SK-N-SH (cell line): ENCODE data around the gene ISY1. TPM values are rescaled to one million over a fixed set of nuclear protein-coding genes. Genes with fewer than 3 reads are reported as not detected.
"Not testable (repeated sequence)": the region's sequence is repeated elsewhere in the genome, so short reads cannot be mapped to it uniquely, and the experiment has no call there.

ENCODE experiments used
- CTCF ChIA-PET: fragments of 300-600, 350-600 bp; formaldehyde crosslinking; extraction: SDS; loops from one replicate; lab custom pipeline; 2021; lab: Yijun Ruan, JAX
- POLR2A ChIA-PET: fragments of 350-600 bp; sonication (Branson Sonifier 250); formaldehyde crosslinking; extraction: SDS; loops from one replicate; lab custom pipeline; 2020; ENCODE audit warnings: antibody characterized with exemption, inconsistent platforms; lab: Yijun Ruan, JAX
- DNase-seq: peaks from one replicate; pipeline ENCODE4 v3.0.0; 2012
- H2AFZ ChIP-seq: fragments of 200-600 bp; sonication (generic); 2 replicates; pipeline ENCODE4 v1.8.1; 2016; ENCODE audit warnings: antibody characterized with exemption, mild to moderate bottlenecking, low read depth
- H3F3A ChIP-seq: fragments of 200-600 bp; sonication (generic); replicated peaks from 2 replicates; pipeline ENCODE3; 2016; ENCODE audit warnings: antibody characterized with exemption, mild to moderate bottlenecking; ENCODE audit not compliant: insufficient read depth
- H3K27ac ChIP-seq, 2 experiments: fragments of 200-500 bp in 1 of 2; fragments of 200-600 bp in 1 of 2; sonication (Bioruptor generic) in 1 of 2; sonication (generic), shearing (Covaris generic) in 1 of 2; 2 replicates each; pipeline versions ENCODE4 v1.5.1 to v1.6.1; 2014 to 2016; ENCODE audit warnings: low read depth in 2 of 2, inconsistent platforms in 1 of 2, low read length in 1 of 2, mild to moderate bottlenecking in 1 of 2, mixed read lengths in 1 of 2
- H3K27me3 ChIP-seq: fragments of 200-600 bp; sonication (generic), shearing (Covaris generic); 2 replicates; pipeline ENCODE4 v1.6.1; 2016; ENCODE audit warnings: mixed run types; ENCODE audit not compliant: insufficient read depth
- H3K36me3 ChIP-seq, 2 experiments: fragments of 200-500 bp in 1 of 2; fragments of 200-600 bp in 1 of 2; sonication (Bioruptor generic) in 1 of 2; sonication (generic) in 1 of 2; replicated peaks in 1 of 2; 2 replicates each; pipeline versions ENCODE3 to v1.5.1; 2014 to 2016; ENCODE audit warnings: low read length in 1 of 2, mild to moderate bottlenecking in 1 of 2; ENCODE audit not compliant: insufficient read depth in 2 of 2, control insufficient read depth in 1 of 2
- H3K4me1 ChIP-seq, 2 experiments: fragments of 200-500 bp in 1 of 2; fragments of 200-600 bp in 1 of 2; sonication (Bioruptor generic) in 1 of 2; sonication (generic), shearing (Covaris generic) in 1 of 2; 2 replicates each; pipeline versions ENCODE4 v1.5.1 to v1.6.1; 2014 to 2016; ENCODE audit warnings: low read depth in 1 of 2, low read length in 1 of 2, mixed run types in 1 of 2; ENCODE audit not compliant: insufficient read depth in 2 of 2, control insufficient read depth in 1 of 2
- H3K4me2 ChIP-seq: fragments of 200-600 bp; sonication (generic), shearing (Covaris generic); 2 replicates; pipeline ENCODE4 v1.6.1; 2017; ENCODE audit warnings: mixed run types
- H3K4me3 ChIP-seq, 2 experiments: fragments of 200-500 bp in 1 of 2; fragments of 200-600 bp in 1 of 2; sonication (Bioruptor generic) in 1 of 2; sonication (generic), shearing (Covaris generic) in 1 of 2; 2 replicates each; pipeline versions ENCODE4 v1.5.1 to v1.8.1; 2014 to 2016; ENCODE audit warnings: low read depth in 2 of 2, inconsistent platforms in 1 of 2, low read length in 1 of 2, mild to moderate bottlenecking in 1 of 2, mixed read lengths in 1 of 2, moderate library complexity in 1 of 2
- H3K79me2 ChIP-seq: fragments of 200-600 bp; sonication (generic); 2 replicates; pipeline ENCODE4 v1.8.1; 2017; ENCODE audit warnings: mild to moderate bottlenecking; ENCODE audit not compliant: insufficient read depth
- H3K9ac ChIP-seq: fragments of 200-600 bp; sonication (generic); 2 replicates; pipeline ENCODE4 v1.6.1; 2017; ENCODE audit warnings: mixed run types
- H3K9me2 ChIP-seq: fragments of 200-600 bp; sonication (generic); 2 replicates; pipeline ENCODE4 v1.6.1; 2017; ENCODE audit warnings: mixed run types
- H3K9me3 ChIP-seq: fragments of 200-600 bp; sonication (generic); 2 replicates; pipeline ENCODE4 v1.6.1; 2017; ENCODE audit warnings: mixed run types, mild to moderate bottlenecking, moderate library complexity
- H4K20me1 ChIP-seq: fragments of 200-600 bp; sonication (generic); 2 replicates; pipeline ENCODE4 v1.6.1; 2017; ENCODE audit warnings: mild to moderate bottlenecking, mixed run types; ENCODE audit not compliant: insufficient read depth
- CHD2 ChIP-seq: fragments of 150-350 bp; IDR thresholded peaks from 2 replicates; pipeline ENCODE4 v1.6.1; 2018; ENCODE audit warnings: low read length; ENCODE audit not compliant: partially characterized antibody
- EZH2phosphoT487 ChIP-seq: fragments of 200-600 bp; sonication (generic); IDR thresholded peaks from 2 replicates; pipeline ENCODE4 v1.6.1; 2017; ENCODE audit warnings: low read depth, mixed run types, mild to moderate bottlenecking, antibody characterized with exemption, moderate library complexity, borderline replicate concordance
- GABPA ChIP-seq: IDR thresholded peaks from 2 replicates; pipeline ENCODE4 v1.4.0; 2012; ENCODE audit warnings: low read depth, mild to moderate bottlenecking
- GATA2 ChIP-seq: sonication (generic); formaldehyde crosslinking; IDR thresholded peaks from 2 replicates; pipeline ENCODE4 v1.5.0; 2020; ENCODE audit warnings: mild to moderate bottlenecking, missing genetic modification reagents
- JUND ChIP-seq: IDR thresholded peaks from 2 replicates; pipeline ENCODE4 v1.4.0; 2012
- MEF2A ChIP-seq: IDR thresholded peaks from 2 replicates; pipeline ENCODE4 v1.4.0; 2012; ENCODE audit warnings: low read depth, borderline replicate concordance
- NRF1 ChIP-seq: IDR thresholded peaks from 2 replicates; pipeline ENCODE4 v1.6.1; 2012; ENCODE audit warnings: low read depth, mild to moderate bottlenecking, low read length
- POLR2AphosphoS5 ChIP-seq: IDR thresholded peaks from 2 replicates; pipeline ENCODE4 v1.6.1; 2012; ENCODE audit warnings: low read depth, low read length
- RAD21 ChIP-seq: IDR thresholded peaks from 2 replicates; pipeline ENCODE4 v1.6.1; 2012; ENCODE audit warnings: mild to moderate bottlenecking, low read length
- RXRA ChIP-seq: IDR thresholded peaks from 2 replicates; pipeline ENCODE4 v1.4.0; 2012; ENCODE audit warnings: low read depth, mild to moderate bottlenecking, borderline replicate concordance
- SIN3A ChIP-seq: IDR thresholded peaks from 2 replicates; pipeline ENCODE4 v1.6.1; 2012; ENCODE audit warnings: low read depth, mild to moderate bottlenecking, low read length, moderate library complexity, borderline replicate concordance
- TCF12 ChIP-seq: IDR thresholded peaks from 2 replicates; pipeline ENCODE4 v1.4.0; 2012
- TEAD4 ChIP-seq: IDR thresholded peaks from 2 replicates; pipeline ENCODE4 v1.4.0; 2012; ENCODE audit warnings: mild to moderate bottlenecking, borderline replicate concordance; ENCODE audit not compliant: insufficient read depth
- YY1 ChIP-seq: IDR thresholded peaks from 2 replicates; pipeline ENCODE4 v1.4.0; 2012; ENCODE audit warnings: low read depth, mild to moderate bottlenecking
- WGBS: methylation state at CpG from one replicate; pipeline ENCODE4 v1.1.6; 2017; ENCODE audit warnings: low lambda C conversion rate; 5-methylcytosine and 5-hydroxymethylcytosine counted together
- polyA plus RNA-seq, 3 experiments: library from polyadenylated mRNA; depleted of rRNA; stranded (reverse); fragments of >200 nt; gene quantifications; 2 replicates each; pipeline ENCODE4 v1.2.3, GENCODE V29; 2012
- TF ChIP-seq, protein P1 (sequence below): IDR thresholded peaks from 2 replicates; pipeline ENCODE4 v1.4.0; 2012; ENCODE audit warnings: low read depth, borderline replicate concordance
- TF ChIP-seq, protein P2 (sequence below): IDR thresholded peaks from 2 replicates; pipeline ENCODE4 v1.4.0; 2012; ENCODE audit warnings: low read depth
- TF ChIP-seq, protein P3 (sequence below): fragments of 200-600 bp; sonication (generic); IDR thresholded peaks from 2 replicates; pipeline ENCODE4 v1.6.1; 2017; ENCODE audit warnings: antibody characterized with exemption, mild to moderate bottlenecking, moderate library complexity

The ISY1 gene
- polyA plus RNA-seq, 1 of the 3 experiments (the other 2 are of a cell fraction), result 20.9 TPM

- TF ChIP-seq EZH2phosphoT487, result no peak
- TF ChIP-seq NRF1, result no peak
- no peak for TF ChIP-seq POLR2AphosphoS5
- TF ChIP-seq TEAD4, result no peak
- TF ChIP-seq, protein P1, sequence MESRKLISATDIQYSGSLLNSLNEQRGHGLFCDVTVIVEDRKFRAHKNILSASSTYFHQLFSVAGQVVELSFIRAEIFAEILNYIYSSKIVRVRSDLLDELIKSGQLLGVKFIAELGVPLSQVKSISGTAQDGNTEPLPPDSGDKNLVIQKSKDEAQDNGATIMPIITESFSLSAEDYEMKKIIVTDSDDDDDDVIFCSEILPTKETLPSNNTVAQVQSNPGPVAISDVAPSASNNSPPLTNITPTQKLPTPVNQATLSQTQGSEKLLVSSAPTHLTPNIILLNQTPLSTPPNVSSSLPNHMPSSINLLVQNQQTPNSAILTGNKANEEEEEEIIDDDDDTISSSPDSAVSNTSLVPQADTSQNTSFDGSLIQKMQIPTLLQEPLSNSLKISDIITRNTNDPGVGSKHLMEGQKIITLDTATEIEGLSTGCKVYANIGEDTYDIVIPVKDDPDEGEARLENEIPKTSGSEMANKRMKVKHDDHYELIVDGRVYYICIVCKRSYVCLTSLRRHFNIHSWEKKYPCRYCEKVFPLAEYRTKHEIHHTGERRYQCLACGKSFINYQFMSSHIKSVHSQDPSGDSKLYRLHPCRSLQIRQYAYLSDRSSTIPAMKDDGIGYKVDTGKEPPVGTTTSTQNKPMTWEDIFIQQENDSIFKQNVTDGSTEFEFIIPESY, result no peak
- TF ChIP-seq GABPA, result no peak
- TF ChIP-seq MEF2A, result no peak
- TF ChIP-seq, protein P2, sequence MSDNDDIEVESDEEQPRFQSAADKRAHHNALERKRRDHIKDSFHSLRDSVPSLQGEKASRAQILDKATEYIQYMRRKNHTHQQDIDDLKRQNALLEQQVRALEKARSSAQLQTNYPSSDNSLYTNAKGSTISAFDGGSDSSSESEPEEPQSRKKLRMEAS, result no peak
- no peak for TF ChIP-seq JUND
- TF ChIP-seq SIN3A, result no peak
- TF ChIP-seq RAD21, result no peak
- no peak for TF ChIP-seq CHD2
- no peak for TF ChIP-seq YY1
- TF ChIP-seq RXRA, result no peak
- no peak for TF ChIP-seq TCF12
- no peak for TF ChIP-seq GATA2
- TF ChIP-seq, protein P3, sequence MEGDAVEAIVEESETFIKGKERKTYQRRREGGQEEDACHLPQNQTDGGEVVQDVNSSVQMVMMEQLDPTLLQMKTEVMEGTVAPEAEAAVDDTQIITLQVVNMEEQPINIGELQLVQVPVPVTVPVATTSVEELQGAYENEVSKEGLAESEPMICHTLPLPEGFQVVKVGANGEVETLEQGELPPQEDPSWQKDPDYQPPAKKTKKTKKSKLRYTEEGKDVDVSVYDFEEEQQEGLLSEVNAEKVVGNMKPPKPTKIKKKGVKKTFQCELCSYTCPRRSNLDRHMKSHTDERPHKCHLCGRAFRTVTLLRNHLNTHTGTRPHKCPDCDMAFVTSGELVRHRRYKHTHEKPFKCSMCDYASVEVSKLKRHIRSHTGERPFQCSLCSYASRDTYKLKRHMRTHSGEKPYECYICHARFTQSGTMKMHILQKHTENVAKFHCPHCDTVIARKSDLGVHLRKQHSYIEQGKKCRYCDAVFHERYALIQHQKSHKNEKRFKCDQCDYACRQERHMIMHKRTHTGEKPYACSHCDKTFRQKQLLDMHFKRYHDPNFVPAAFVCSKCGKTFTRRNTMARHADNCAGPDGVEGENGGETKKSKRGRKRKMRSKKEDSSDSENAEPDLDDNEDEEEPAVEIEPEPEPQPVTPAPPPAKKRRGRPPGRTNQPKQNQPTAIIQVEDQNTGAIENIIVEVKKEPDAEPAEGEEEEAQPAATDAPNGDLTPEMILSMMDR, result no peak
- Histone ChIP-seq H3K27ac (no peak overlapping the region), H3F3A (no peaks in the 10 kb centered on the region), H3K9me3 (no peaks in the 10 kb centered on the region), H3K4me1 (no peaks in the 10 kb centered on the region; a peak in 1 of 4 replicates), H3K27me3 (no peaks in the 10 kb centered on the region), H3K9me2 (no peaks in the 10 kb centered on the region), H3K36me3 (peaks cover 2 to 14% of the 10 kb centered on the region in 2 experiments), H2AFZ (no peak overlapping the region), H3K4me3 (no peak overlapping the region), H3K79me2 (peaks cover 82% of the 10 kb centered on the region), H3K4me2 (no peak overlapping the region), H4K20me1 (peaks cover 32% of the 10 kb centered on the region), H3K9ac (no peak overlapping the region)
- no peak for DNase-seq
- 88% methylated on average over 3 of the region's 3 CpGs for WGBS
- ChIA-PET CTCF (interaction anchor here (3.6 kb wide), 1 partner anchor 142 kb away, joined by 20 read pairs; no protein-coding TSS in a partner anchor), POLR2A (no interaction called here)
These were observed 48.4 kb downstream of the ISY1 start for GRCh38 chr3:129112308-129113052.

GRCh38 chr3:129111076-129111780 is 49.6 kb downstream of the ISY1 start:
- H3K9me3 ChIP-seq, DNase-seq, POLR2A ChIA-PET, H3K27me3 ChIP-seq, H3F3A ChIP-seq, H3K4me2 ChIP-seq, H3K9me2 ChIP-seq, H2AFZ ChIP-seq, H3K4me3 ChIP-seq, H3K27ac ChIP-seq, H3K9ac ChIP-seq, H3K4me1 ChIP-seq: not testable (repeated sequence)
- Histone ChIP-seq H3K36me3 (peaks cover 2 to 11% of the 10 kb centered on the region in 2 experiments), H3K79me2 (peaks cover 69% of the 10 kb centered on the region), H4K20me1 (peaks cover 28% of the 10 kb centered on the region)
- WGBS, result 94% methylated on average over 7 of the region's 10 CpGs
- CTCF ChIA-PET, result interaction anchor here (3.6 kb wide), 1 partner anchor 141 kb away, joined by 20 read pairs; no protein-coding TSS in a partner anchor
